HepG2 (cell line): ENCODE results near the gene B9D2. TPM values are rescaled to one million over a fixed set of nuclear protein-coding genes. Genes with fewer than 3 reads are reported as not detected.

Source experiments
- ATAC-seq: fragments of 200-7000 bp; cut with Tn5 transposase; 3 replicates; pipeline ENCODE4 v1.9.1; 2020; ENCODE audit warnings: mild to moderate bottlenecking, moderate library complexity
- BruUV-seq: library from RNA; stranded (reverse); fragments of 400-500 nt; replicated peaks from 2 replicates; lab custom pipeline; 2021; lab: Mats Ljungman, UMichigan
- CTCF ChIA-PET: fragments of 300-600 bp; formaldehyde crosslinking; extraction: SDS; loops from one replicate; lab custom pipeline; 2021; ENCODE audit warnings: low total read pairs, inconsistent platforms, low intra/inter-chr PET ratio; lab: Yijun Ruan, JAX
- POLR2A ChIA-PET: fragments of 350-600 bp; sonication (Branson Sonifier 250); formaldehyde crosslinking; loops from one replicate; lab custom pipeline; 2020; ENCODE audit warnings: antibody characterized with exemption, inconsistent platforms; lab: Yijun Ruan, JAX
- DNase-seq: peaks from one replicate; pipeline ENCODE4 v3.0.0-alpha.2; 2015; ENCODE audit warnings: low spot score
- FAIRE-seq: peaks from 3 replicates; lab custom pipeline; 2011; peaks lifted over from hg19 to GRCh38; lab: Jason Lieb, UNC
- H2AFZ ChIP-seq: one replicate; pipeline ENCODE4 v1.6.1; 2011; ENCODE audit warnings: low read length, inconsistent platforms
- H3K27ac ChIP-seq: fragments of 300-600 bp; 3 replicates; pipeline ENCODE4 v1.8.0; 2011; ENCODE audit warnings: mixed run types, mild to moderate bottlenecking, mixed read lengths, low read length, inconsistent platforms; ENCODE audit not compliant: insufficient read depth; ENCODE audit errors: extremely low read length
- H3K27me3 ChIP-seq, 2 experiments: fragments of 200-600 bp in 1 of 2; 2 replicates in 1 of 2; 3 replicates in 1 of 2; pipeline versions ENCODE4 v1.6.0 to v1.8.0; 2011; ENCODE audit warnings: low read length in 2 of 2, mild to moderate bottlenecking in 2 of 2, moderate library complexity in 2 of 2, inconsistent platforms in 1 of 2; ENCODE audit not compliant: insufficient read depth in 2 of 2, control insufficient read depth in 1 of 2
- H3K36me3 ChIP-seq, 2 experiments: fragments of 200-600 bp in 1 of 2; replicated peaks in 1 of 2; 2 replicates in 1 of 2; 3 replicates in 1 of 2; pipeline versions ENCODE4 v1.5.1 to v1.8.0; 2011; ENCODE audit warnings: low read length in 2 of 2, inconsistent platforms in 1 of 2; ENCODE audit not compliant: insufficient read depth in 2 of 2, control insufficient read depth in 1 of 2
- H3K4me1 ChIP-seq: 2 replicates; pipeline ENCODE4 v1.5.1; 2012; ENCODE audit warnings: low read length, inconsistent platforms; ENCODE audit not compliant: insufficient read depth
- H3K4me2 ChIP-seq: 2 replicates; pipeline ENCODE4 v1.6.0; 2011; ENCODE audit warnings: low read depth, low read length, inconsistent platforms
- H3K4me3 ChIP-seq, 3 experiments: fragments of 200-600 bp in 1 of 3; sonication (generic), shearing (Covaris generic) in 1 of 3; replicated peaks in 1 of 3; 2 replicates each; pipeline ENCODE4 v1.5.1; 2011 to 2016; ENCODE audit warnings: low read length in 3 of 3, inconsistent platforms in 2 of 3, low read depth in 2 of 3, mild to moderate bottlenecking in 2 of 3, control low read depth in 1 of 3, mixed read lengths in 1 of 3; ENCODE audit not compliant: insufficient read depth in 1 of 3
- H3K79me2 ChIP-seq: one replicate; pipeline ENCODE4 v1.6.1; 2011; ENCODE audit warnings: low read length, inconsistent platforms; ENCODE audit not compliant: insufficient read depth
- H3K9ac ChIP-seq: 2 replicates; pipeline ENCODE4 v1.6.0; 2011; ENCODE audit warnings: mild to moderate bottlenecking, low read depth, low read length, inconsistent platforms; ENCODE audit not compliant: insufficient read depth
- H3K9me3 ChIP-seq: 2 replicates; pipeline ENCODE4 v1.5.1; 2012; ENCODE audit warnings: mild to moderate bottlenecking, low read length
- H4K20me1 ChIP-seq: 2 replicates; pipeline ENCODE4 v1.6.0; 2011; ENCODE audit warnings: inconsistent platforms, mild to moderate bottlenecking, low read length, moderate library complexity; ENCODE audit not compliant: insufficient read depth
- EP300 ChIP-seq, 3 experiments: sonication (generic) in 1 of 3; formaldehyde crosslinking in 1 of 3; IDR thresholded peaks; 2 replicates each; pipeline versions ENCODE4 v1.5.1 to v1.6.1; 2011 to 2020; ENCODE audit warnings: low read depth in 2 of 3, low read length in 2 of 3, borderline replicate concordance in 1 of 3, improper control_type of control experiment in 1 of 3, mild to moderate bottlenecking in 1 of 3, missing genetic modification reagents in 1 of 3, moderate library complexity in 1 of 3
- GFI1 ChIP-seq: sonication (generic); formaldehyde crosslinking; IDR thresholded peaks from 2 replicates; pipeline ENCODE4 v1.5.0; 2020; ENCODE audit warnings: missing genetic modification reagents, mild to moderate bottlenecking, borderline replicate concordance
- MYNN ChIP-seq: sonication (generic); formaldehyde crosslinking; IDR thresholded peaks from 2 replicates; pipeline ENCODE4 v1.4.0; 2020; ENCODE audit warnings: mild to moderate bottlenecking, low read depth, missing genetic modification reagents
- NCOR1 ChIP-seq: fragments of 200-600 bp; sonication (generic); IDR thresholded peaks from 2 replicates; pipeline ENCODE4 v1.7.0; 2017; ENCODE audit warnings: antibody characterized with exemption, low read length, borderline replicate concordance
- SIX4 ChIP-seq: sonication (generic); formaldehyde crosslinking; IDR thresholded peaks from 2 replicates; pipeline ENCODE4 v1.4.0; 2020; ENCODE audit warnings: missing genetic modification reagents
- ZBTB39 ChIP-seq: sonication (generic); formaldehyde crosslinking; IDR thresholded peaks from 2 replicates; pipeline ENCODE4 v1.5.0; 2020; ENCODE audit warnings: missing genetic modification reagents
- ZEB1 ChIP-seq: IDR thresholded peaks from 2 replicates; pipeline ENCODE4 v1.6.1; 2012; ENCODE audit warnings: mild to moderate bottlenecking, low read depth, inconsistent platforms; ENCODE audit not compliant: insufficient replicate concordance
- ZKSCAN8 ChIP-seq: IDR thresholded peaks from 2 replicates; pipeline ENCODE4 v1.6.1; 2016; ENCODE audit warnings: borderline replicate concordance, missing genetic modification reagents, missing compliant biosample characterization
- ZNF337 ChIP-seq: sonication (generic); formaldehyde crosslinking; IDR thresholded peaks from 2 replicates; pipeline ENCODE4 v1.5.1; 2020; ENCODE audit warnings: missing genetic modification reagents, low read depth, mild to moderate bottlenecking, borderline replicate concordance
- ZNF432 ChIP-seq: sonication (generic); formaldehyde crosslinking; IDR thresholded peaks from 2 replicates; pipeline ENCODE4 v1.5.0; 2020; ENCODE audit warnings: missing genetic modification reagents, mild to moderate bottlenecking, borderline replicate concordance
- ZNF446 ChIP-seq: sonication (generic); formaldehyde crosslinking; IDR thresholded peaks from 2 replicates; pipeline ENCODE4 v1.5.0; 2020; ENCODE audit warnings: mild to moderate bottlenecking, missing genetic modification reagents
- ZNF501 ChIP-seq: sonication (generic); formaldehyde crosslinking; IDR thresholded peaks from 2 replicates; pipeline ENCODE4 v1.5.1; 2020; ENCODE audit warnings: mild to moderate bottlenecking, moderate library complexity, missing genetic modification reagents
- ZNF547 ChIP-seq: sonication (generic); formaldehyde crosslinking; IDR thresholded peaks from 2 replicates; pipeline ENCODE4 v1.5.1; 2020; ENCODE audit warnings: mild to moderate bottlenecking, missing genetic modification reagents
- ZNF770 ChIP-seq: sonication (generic); formaldehyde crosslinking; IDR thresholded peaks from 2 replicates; pipeline ENCODE4 v1.5.0; 2020; ENCODE audit warnings: mild to moderate bottlenecking, missing genetic modification reagents
- WGBS: methylation state at CpG from one replicate; pipeline ENCODE4 v1.1.6; 2017; ENCODE audit warnings: low lambda C conversion rate; 5-methylcytosine and 5-hydroxymethylcytosine counted together
- in situ Hi-C: cut with HindIII; loops from 2 replicates; pipeline ENCODE4 v1.10.0; 2017; ENCODE audit warnings: low pct_unique_long_range_greater_than_20kb; ENCODE audit not compliant: extremely low pct_ligation_motif_present
- intact Hi-C: fragments of 100-400 bp; cut with micrococcal nuclease; formaldehyde crosslinking; loops from one replicate; pipeline ENCODE4 v1.10.0; 2022; ENCODE audit not compliant: unreplicated experiment
- polyA plus RNA-seq, 8 experiments: library from polyadenylated mRNA; depleted of rRNA in 3 of 8; stranded (reverse) in 7 of 8; unstranded in 1 of 8; fragments of >200 nt; fragmentation: Illumina TruSeq in 4 of 8; extraction: Trizol in 4 of 8; gene quantifications; 2 replicates each; pipeline versions ENCODE4 v1.2.1 to v1.2.3, GENCODE V29; 2011 to 2016; ENCODE audit warnings: low read depth in 4 of 8, missing spikeins in 1 of 8, mixed read lengths in 1 of 8; ENCODE audit not compliant: insufficient read depth in 1 of 8
- total RNA-seq, 5 experiments: library from RNA; depleted of rRNA; stranded (reverse); fragments of >200 nt; fragmentation: Illumina TruSeq; extraction: Trizol; gene quantifications; 2 replicates each; pipeline ENCODE4 v1.2.3, GENCODE V29; 2016; ENCODE audit warnings: low read depth in 1 of 5
- TF ChIP-seq, protein P1 (sequence below), 2 experiments: fragments of 450-650 bp in 1 of 2; sonication (generic) in 1 of 2; formaldehyde crosslinking; IDR thresholded peaks; 2 replicates each; pipeline versions ENCODE4 v1.5.0 to v1.8.0; 2020 to 2022; ENCODE audit warnings: mild to moderate bottlenecking in 1 of 2, missing genetic modification reagents in 1 of 2
- TF ChIP-seq, protein P2 (sequence below): sonication (generic); formaldehyde crosslinking; IDR thresholded peaks from 2 replicates; pipeline ENCODE4 v1.4.0; 2020; ENCODE audit warnings: missing genetic modification reagents

Gene B9D2
- total and polyA plus RNA-seq, 2 of the 13 experiments (the other 11 are each of a cell fraction or from before 2014, with no cell fraction given): 3.1 to 4.4 TPM

GRCh38 chr19:41332000-41332399, 31.9 kb downstream of the B9D2 start:
- TF ChIP-seq SIX4 (no peak), ZKSCAN8 (CRISPR knock-in tag) (no peak), ZNF432 (CRISPR knock-in tag) (no peak), EP300 (IDR thresholded peaks at IDR 0.05; ENCODE audit: low read depth in 2 of 2, low read length in 2 of 2) (no peak), EP300 (CRISPR knock-in tag; IDR thresholded peaks at IDR 0.05; ENCODE audit: borderline replicate concordance) (no peak), MYNN (CRISPR knock-in tag) (no peak), NCOR1 (no peak), GFI1 (CRISPR knock-in tag) (no peak), ZNF501 (CRISPR knock-in tag) (no peak), ZNF446 (CRISPR knock-in tag) (no peak), ZNF770 (CRISPR knock-in tag) (no peak), ZNF547 (CRISPR knock-in tag) (no peak), ZBTB39 (no peak), ZEB1 (no peak), ZNF337 (CRISPR knock-in tag) (no peak)
- TF ChIP-seq, protein P1, sequence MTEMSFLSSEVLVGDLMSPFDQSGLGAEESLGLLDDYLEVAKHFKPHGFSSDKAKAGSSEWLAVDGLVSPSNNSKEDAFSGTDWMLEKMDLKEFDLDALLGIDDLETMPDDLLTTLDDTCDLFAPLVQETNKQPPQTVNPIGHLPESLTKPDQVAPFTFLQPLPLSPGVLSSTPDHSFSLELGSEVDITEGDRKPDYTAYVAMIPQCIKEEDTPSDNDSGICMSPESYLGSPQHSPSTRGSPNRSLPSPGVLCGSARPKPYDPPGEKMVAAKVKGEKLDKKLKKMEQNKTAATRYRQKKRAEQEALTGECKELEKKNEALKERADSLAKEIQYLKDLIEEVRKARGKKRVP (CRISPR knock-in tag; IDR thresholded peaks at IDR 0.05): no peak
- TF ChIP-seq, protein P2, sequence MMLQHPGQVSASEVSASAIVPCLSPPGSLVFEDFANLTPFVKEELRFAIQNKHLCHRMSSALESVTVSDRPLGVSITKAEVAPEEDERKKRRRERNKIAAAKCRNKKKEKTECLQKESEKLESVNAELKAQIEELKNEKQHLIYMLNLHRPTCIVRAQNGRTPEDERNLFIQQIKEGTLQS: no peak
- Histone ChIP-seq H3K27ac (no peak overlapping the region), H2AFZ (no peak overlapping the region), H3K27me3 (no peaks in the 10 kb centered on the region), H3K79me2 (no peaks in the 10 kb centered on the region), H3K4me1 (peaks cover 5% of the 10 kb centered on the region), H4K20me1 (no peaks in the 10 kb centered on the region), H3K4me2 (no peak overlapping the region), H3K9ac (no peak overlapping the region), H3K36me3 (peaks cover 15 to 46% of the 10 kb centered on the region in 2 experiments; a peak in 4 of 5 replicates), H3K9me3 (no peaks in the 10 kb centered on the region), H3K4me3 (no peak overlapping the region)
- no TSS peak for BruUV-seq
- intact Hi-C loops: no loop called here
- ChIA-PET POLR2A (no interaction called here), CTCF (no interaction called here)
- no peak for DNase-seq
- ATAC-seq: no peak
- in situ Hi-C loops: no loop called here
- WGBS: 96% methylated on average over 16 of the region's 16 CpGs
- no peak for FAIRE-seq
